LoVo (cell line): ENCODE data around the gene PITPNC1.
"Not testable (repeated sequence)": the region's sequence is repeated elsewhere in the genome, so short reads cannot be mapped to it uniquely, and the experiment has no call there.

Source experiments
- DNase-seq: peaks from one replicate; pipeline ENCODE4 v3.0.0-alpha.2; 2016; ENCODE audit warnings: low spot score

PITPNC1 gene

DNA sequence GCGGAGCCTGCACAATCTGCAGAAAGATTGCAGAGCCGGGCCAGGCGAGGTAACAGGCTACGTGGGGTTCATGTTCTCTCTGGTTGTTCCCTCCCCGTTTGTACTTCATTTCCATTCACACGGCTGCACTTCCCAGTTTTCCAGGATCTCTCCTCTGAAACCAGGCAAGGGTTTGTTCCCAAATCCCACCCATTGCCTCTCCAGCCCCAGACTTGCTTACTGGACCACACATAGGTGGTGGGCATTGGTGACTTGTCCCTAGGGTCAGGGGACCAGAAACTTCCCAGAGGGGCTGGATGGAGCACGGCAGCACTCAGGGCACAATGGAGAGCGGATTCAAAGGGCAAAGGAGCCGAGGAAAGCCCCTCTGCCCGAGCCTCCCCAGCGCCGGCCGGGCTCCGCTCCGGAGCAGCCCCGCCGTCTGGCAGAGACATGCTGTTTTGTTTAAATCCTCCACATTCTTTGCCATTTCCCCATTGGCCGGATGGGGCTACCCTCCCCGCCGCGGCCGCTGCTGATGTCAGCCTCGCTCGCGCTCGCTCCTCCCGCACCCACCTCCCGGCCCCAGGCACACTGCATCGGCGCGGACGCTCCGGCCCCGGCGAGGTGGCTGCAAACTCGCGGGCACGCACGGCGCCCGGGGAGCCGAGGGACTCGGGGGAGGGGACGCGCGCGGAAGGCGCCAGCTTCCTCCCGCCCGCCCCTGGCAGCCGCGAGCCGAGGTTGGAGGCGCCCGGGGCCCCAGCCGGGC is at the start of gene PITPNC1:
Gene PITPNC1 (plus strand): TSS at position 545 of the 751 bp plus-strand sequence.
- DNase-seq: peak; percentile 83

DNA sequence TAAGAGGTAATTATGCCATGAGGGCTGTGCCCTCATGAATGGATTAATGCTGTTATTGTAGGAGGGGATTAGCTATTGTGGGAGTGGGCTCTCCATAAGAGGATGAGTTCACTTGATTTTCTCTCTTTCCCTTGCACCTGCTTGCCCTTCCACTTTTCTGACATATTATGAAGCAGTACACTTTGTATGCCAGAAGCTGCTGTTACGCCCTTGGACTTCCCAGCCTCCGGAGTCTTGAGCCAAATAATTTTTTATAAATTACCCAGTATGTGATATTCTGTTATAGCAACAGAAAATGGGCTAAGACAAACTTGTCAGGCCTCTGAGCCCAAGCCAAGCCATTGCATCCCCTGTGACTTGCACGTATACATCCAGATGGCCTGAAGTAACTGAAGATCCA is 49.1 kb upstream of the PITPNC1 start:
- no peak for DNase-seq

DNA sequence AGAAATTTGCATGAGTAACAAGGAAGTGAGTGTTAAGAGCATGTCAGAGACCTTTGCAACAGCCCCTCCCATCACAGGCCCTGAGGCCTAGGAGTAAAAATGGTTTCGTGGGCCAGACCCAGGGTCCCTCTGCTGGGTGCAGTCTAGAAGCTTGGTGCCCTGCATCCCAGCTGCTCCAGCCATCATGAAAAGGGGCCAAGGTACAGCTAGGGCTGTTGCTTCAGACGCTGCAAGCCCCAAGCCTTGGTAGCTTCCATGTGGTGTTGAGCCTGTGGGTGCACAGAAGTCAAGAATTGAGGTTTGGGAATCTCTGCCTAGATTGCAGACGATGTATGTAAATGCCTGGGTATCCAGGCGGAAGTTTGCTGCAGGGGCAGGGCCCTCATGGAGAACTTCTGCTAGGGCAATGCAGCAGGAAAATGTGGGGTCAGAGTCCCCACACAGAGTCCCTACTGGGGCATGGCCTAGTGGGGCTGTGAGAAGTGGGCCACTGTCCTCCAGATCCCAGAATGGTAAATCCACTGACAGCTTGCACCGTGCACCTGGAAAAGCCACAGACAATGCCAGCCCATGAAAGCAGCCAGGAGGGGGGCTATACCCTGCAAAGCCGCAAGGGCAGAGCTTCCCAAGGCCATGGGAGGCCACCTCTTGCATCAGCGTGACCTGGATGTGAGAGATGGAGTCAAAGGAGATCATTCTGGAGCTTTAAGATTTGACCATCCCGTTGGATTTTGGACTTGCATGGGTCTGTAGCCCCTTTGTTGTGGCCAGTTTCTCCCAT is 45.5 kb upstream of the PITPNC1 start:
- not testable (repeated sequence) for DNase-seq

GRCh38 chr17:67332162-67332508 is 44.9 kb upstream of the PITPNC1 start:
- DNase-seq: not testable (repeated sequence)

GRCh38 chr17:67335245-67335835 is 41.7 kb upstream of the PITPNC1 start:
- DNase-seq: no peak

DNA sequence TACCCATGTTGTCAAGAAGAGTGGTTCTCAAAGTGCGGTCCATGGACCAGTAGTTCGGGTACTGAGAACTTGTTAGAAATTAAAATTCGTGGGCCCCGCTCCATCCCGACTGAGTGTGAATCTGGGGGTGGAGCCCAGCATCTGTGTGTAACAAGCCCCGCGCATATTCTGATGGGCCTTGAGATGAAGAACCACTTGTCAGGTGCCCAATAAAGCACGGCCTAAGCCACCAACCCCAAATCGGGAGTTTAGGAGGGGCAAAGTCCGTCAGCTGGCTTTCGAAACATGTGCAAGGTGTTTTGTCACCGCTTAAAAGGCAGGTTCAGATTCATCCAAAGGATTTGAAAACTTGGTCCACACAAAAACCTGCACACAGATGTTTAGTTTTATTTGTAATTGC is 40.2 kb upstream of the PITPNC1 start:
- no peak for DNase-seq

DNA sequence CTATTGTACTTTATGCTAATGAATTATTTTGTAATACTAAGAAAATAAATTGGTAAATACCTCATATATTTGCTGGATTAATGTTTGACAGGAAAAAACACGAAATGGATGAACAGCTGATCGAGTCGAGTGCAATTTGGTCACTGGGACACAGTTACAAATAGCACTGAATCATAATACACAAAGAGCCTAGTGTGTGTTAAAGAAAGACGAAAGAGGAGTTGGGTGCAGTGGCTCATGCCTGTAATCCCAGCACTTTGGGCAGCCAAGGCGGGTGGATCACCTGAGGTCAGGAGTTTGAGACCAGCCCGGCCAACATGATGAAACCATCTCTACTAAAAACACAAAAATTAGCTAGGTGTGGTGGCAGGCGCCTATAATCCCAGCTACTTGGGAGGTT is 38.7 kb upstream of the PITPNC1 start:
- DNase-seq: not testable (repeated sequence)

GRCh38 chr17:67343237-67343636 is 33.8 kb upstream of the PITPNC1 start:
- no peak for DNase-seq

DNA sequence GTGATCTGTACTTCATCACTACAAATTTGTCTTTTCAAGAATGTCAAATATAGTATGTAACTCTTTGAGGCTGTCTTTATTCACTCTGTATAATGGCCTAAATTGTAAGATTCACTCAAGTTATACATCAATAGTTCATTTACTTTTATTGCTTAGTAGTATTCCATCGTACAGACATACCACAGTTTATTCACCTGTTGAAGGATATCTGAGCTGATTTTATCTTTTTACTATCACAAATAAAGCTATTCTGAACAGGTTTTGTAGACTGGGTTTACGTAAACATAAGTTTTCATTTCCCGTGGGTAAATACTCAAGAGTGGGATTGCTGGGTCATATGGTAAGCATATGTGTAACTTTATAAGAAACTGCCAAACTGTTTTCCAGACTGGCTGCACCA is 29.3 kb upstream of the PITPNC1 start:
- no peak for DNase-seq

- no peak for DNase-seq
Measured at GRCh38 chr17:67349420-67349819, 27.7 kb upstream of the PITPNC1 start.

DNA sequence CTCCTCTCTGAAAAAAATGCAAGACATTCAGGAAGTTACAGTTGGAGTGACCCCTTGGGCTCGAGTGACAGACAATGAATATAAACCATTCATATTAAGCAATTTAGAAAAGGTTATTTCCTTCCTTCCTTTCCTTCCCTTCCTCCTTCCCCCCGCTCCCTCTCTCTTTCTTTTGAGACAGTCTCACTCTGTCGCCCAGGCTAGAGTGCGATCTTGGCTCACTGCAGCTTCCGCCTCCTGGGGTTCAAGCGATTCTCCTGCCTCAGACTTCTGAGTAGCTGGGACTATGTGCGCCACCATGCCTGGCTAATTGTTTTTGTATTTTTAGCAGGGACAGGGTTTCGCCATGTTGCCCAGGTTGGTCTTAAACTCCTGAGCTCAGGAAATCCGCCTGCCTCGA is 23.9 kb upstream of the PITPNC1 start:
- DNase-seq: no peak

DNA sequence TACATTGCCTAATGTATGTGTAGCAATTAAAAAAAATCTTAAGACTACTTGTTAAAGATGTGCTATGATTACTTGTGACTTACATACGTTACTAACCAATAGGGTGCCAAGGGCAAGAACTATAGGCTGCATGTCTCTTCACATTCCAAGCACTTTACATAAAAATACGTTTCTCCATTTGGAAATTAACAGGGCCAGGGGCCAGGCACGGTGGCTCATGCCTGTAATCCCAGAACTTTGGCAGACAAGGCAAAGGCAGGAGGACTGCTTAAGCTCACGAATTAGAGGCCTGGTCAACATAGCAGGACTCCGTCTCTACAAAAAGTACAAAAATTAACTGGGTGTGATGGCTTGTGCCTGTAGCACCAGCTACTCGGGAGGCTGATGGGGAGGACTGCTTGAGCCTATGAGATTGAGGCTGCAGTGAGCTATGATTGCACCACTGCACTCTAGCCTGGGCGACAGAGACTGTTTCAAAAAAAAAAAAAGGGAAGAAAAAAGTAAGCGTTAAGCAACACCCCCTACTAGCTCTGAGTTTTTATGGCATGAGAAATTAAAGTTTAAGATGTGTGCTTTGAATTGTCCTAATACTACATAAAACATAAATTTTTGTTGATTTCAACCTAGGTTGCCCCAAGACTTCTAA is 23.0 kb upstream of the PITPNC1 start:
- no peak for DNase-seq

DNA sequence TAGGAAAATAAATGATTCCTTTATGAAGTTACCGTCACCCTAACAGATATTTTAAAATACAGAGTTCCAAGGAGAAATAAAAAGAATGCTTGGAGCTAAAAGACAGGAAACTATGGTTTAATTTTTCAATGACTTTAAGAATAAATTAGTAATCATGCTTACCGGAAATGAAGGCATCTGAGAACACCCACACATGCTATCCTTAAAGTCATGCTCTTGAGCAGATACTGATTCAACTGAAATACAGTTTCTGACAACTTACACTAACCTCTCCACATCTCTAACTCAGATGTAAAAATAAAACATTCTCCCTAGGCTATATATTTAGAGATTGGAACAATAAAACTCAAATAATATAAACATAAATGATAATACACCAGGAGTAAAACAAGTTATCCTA is 18.5 kb upstream of the PITPNC1 start:
- no peak for DNase-seq

- no peak for DNase-seq
Measured at GRCh38 chr17:67359960-67360791, 16.9 kb upstream of the PITPNC1 start.

DNA sequence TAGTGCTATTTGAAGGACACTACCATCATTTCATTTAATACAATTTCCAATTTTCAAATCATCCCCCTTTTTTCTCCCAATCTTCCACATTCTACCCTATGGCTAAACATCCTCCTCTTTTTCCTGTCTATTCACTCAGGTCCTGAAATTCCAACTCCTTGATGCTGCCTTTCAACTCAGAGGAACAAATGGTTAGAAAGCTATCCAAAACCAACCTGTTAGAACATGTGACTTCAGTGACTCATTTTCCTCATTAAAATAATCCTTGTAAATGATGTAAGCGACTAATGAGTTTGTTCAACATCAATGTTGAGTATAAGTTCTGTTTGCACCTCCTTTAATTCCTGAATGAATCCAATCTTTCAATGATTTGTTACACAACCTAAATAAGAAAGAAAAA is 16.2 kb upstream of the PITPNC1 start:
- DNase-seq: no peak

DNA sequence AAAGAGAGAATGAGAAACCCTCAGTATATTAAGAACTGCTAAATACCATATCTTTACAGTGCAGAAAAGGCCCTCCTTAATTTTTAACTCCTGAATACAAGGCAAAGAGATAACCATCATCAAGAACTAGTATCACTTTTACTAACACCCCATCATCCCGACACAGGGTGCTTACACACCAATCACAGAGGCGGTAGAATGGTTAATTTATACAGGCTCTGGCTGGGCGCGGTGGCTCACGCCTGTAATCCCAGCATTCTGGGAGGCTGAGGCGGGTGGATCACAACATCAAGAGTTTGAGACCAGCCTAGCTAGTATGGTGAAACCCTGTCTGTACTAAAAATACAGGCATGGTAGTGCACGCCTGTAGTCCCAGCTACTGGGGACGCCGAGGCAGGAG is 14.9 kb upstream of the PITPNC1 start:
- DNase-seq: no peak

- DNase-seq: no peak
Measured at GRCh38 chr17:67364847-67365737, 12.0 kb upstream of the PITPNC1 start.

GRCh38 chr17:67365738-67366192 is 11.3 kb upstream of the PITPNC1 start:
- peak; percentile 31 for DNase-seq

DNA sequence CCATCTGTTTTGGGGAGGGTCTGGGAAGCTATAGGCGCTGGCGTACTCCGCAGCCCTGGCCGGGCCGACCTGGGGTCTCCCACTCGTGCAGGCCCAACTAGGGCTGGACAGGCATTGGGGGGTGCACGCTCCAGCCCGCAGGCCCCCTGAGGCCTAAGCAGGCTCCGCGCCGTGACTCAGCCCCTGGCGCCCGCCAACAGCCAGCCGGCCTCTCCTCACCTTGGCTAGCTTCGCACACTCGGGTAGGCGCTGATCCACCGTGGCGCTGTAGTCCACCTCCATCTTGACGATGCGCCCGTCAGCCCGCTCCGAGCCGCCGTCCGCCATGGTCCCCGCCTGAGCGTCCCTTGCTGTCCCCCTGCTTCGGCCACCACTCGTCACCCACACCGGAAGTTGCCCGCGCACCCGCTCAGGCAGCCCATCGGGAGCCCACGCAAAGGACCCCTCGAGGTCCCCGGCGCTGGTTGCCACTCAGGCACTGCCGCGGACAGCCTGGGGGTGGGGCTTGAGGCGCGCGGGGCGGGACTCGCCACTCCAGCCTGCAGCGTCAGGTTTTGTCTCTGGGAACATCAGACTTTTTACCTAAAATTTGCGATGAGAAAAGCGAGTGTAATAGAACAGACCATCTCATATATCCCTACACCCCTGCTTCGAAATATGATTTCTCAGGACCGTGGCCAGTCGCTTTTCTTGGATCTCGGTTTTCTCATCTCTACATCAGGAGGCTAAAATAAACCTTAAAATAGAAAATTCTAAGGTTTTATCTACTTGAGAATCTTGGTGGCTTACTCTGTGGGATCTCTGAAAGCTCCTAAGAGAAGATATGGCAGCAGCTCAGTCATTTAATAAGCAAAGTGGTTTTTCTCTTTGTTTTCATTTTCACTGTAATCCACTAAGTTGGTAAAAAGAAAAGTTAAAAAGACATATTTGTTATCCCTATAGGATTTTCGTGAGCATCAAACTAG is 10.6 kb upstream of the PITPNC1 start, which contains the start of gene PSMD12:
Gene PSMD12 (minus strand): TSS at position 385 of the 965 bp plus-strand sequence. CDS start 58 bp downstream, at position 327.
- DNase-seq: peak; percentile 91
